Osteoblast (primary cell): ENCODE data around the gene DNAH8. TPM values are rescaled to one million over a fixed set of nuclear protein-coding genes. Genes with fewer than 3 reads are reported as not detected.
A peak's percentile ranks its signal among the peaks of the same experiment; 100 is the strongest.

Experiments used
- DNase-seq: peaks from one replicate; pipeline ENCODE4 v3.0.0; 2011; ENCODE audit warnings: low spot score, mixed read lengths; ENCODE audit not compliant: insufficient read length; ENCODE audit errors: missing footprints
- H2AFZ ChIP-seq: 2 replicates; pipeline ENCODE4 v1.6.0; 2011; ENCODE audit warnings: mild to moderate bottlenecking, low read length
- H3K27ac ChIP-seq: 2 replicates; pipeline ENCODE4 v1.5.1; 2011; ENCODE audit warnings: mild to moderate bottlenecking, low read depth, low read length, moderate library complexity
- H3K27me3 ChIP-seq: 2 replicates; pipeline ENCODE4 v1.6.0; 2012; ENCODE audit warnings: mild to moderate bottlenecking, control low read depth, inconsistent platforms, low read length, moderate library complexity; ENCODE audit not compliant: insufficient read depth
- H3K36me3 ChIP-seq: 2 replicates; pipeline ENCODE4 v1.5.1; 2011; ENCODE audit warnings: mild to moderate bottlenecking, low read length, control low read depth, moderate library complexity; ENCODE audit not compliant: insufficient read depth
- H3K4me1 ChIP-seq: 2 replicates; pipeline ENCODE4 v1.5.1; 2011; ENCODE audit warnings: mild to moderate bottlenecking, low read length, control low read depth, moderate library complexity; ENCODE audit not compliant: insufficient read depth
- H3K4me2 ChIP-seq: 2 replicates; pipeline ENCODE4 v1.6.0; 2011; ENCODE audit warnings: mild to moderate bottlenecking, low read length; ENCODE audit not compliant: insufficient read depth
- H3K4me3 ChIP-seq: fragments of 200-600 bp; sonication (generic); 3 replicates; pipeline ENCODE4 v1.5.1; 2012; ENCODE audit warnings: mild to moderate bottlenecking, low read length, inconsistent platforms; ENCODE audit not compliant: insufficient read depth
- H3K79me2 ChIP-seq: 2 replicates; pipeline ENCODE4 v1.6.0; 2012; ENCODE audit warnings: mild to moderate bottlenecking, low read length, control low read depth, inconsistent platforms; ENCODE audit not compliant: insufficient read depth
- H3K9me3 ChIP-seq: 2 replicates; pipeline ENCODE4 v1.5.1; 2011; ENCODE audit warnings: low read depth, low read length, control low read depth
- H4K20me1 ChIP-seq: 2 replicates; pipeline ENCODE4 v1.6.0; 2012; ENCODE audit warnings: mild to moderate bottlenecking, low read length, control low read depth; ENCODE audit not compliant: insufficient read depth
- CTCF ChIP-seq: IDR thresholded peaks from 2 replicates; pipeline ENCODE4 v1.5.1; 2011; ENCODE audit warnings: mild to moderate bottlenecking, low read depth, low read length, moderate library complexity; ENCODE audit errors: extremely low read depth
- small RNA-seq: library from RNA; depleted of rRNA; stranded (forward); fragments of <200 nt; gene quantifications from one replicate; pipeline ENCODE3, GENCODE V24; 2012
- total RNA-seq: library from RNA; depleted of rRNA; stranded (reverse); fragments of >200 nt; gene quantifications from 2 replicates; pipeline ENCODE4 v1.2.3, GENCODE V29; 2012

DNAH8 gene
- total RNA-seq, 1 donor, result 0.36 TPM

GRCh38 chr6:39078695-39079094 lies 363.6 kb downstream of the DNAH8 start:
- Histone ChIP-seq H3K79me2 (no peaks in the 10 kb centered on the region), H3K27me3 (no peaks in the 10 kb centered on the region), H3K27ac (no peak overlapping the region), H3K36me3 (no peaks in the 10 kb centered on the region), H3K4me3 (no peak overlapping the region), H3K4me2 (no peak overlapping the region), H4K20me1 (no peaks in the 10 kb centered on the region), H2AFZ (no peak overlapping the region), H3K4me1 (no peaks in the 10 kb centered on the region), H3K9me3 (no peaks in the 10 kb centered on the region)
- no peak for DNase-seq
- TF ChIP-seq CTCF, result no peak

- Histone ChIP-seq H3K9me3 (no peaks in the 10 kb centered on the region), H3K79me2 (no peaks in the 10 kb centered on the region), H3K4me3 (no peak overlapping the region), H3K27me3 (no peaks in the 10 kb centered on the region), H2AFZ (no peak overlapping the region), H4K20me1 (no peaks in the 10 kb centered on the region), H3K4me2 (no peak overlapping the region), H3K4me1 (no peaks in the 10 kb centered on the region), H3K36me3 (no peaks in the 10 kb centered on the region), H3K27ac (no peak overlapping the region)
- TF ChIP-seq CTCF, result no peak
- peak; percentile 74 for DNase-seq
These were observed 364.4 kb downstream of the DNAH8 start for GRCh38 chr6:39079197-39080125.

Small RNA genes within 50 kb of the gene (small RNA-seq; reads per million reads assigned to genes)
- not detected for gene AL034345.1
- gene RF00393, result not detected

Other genes with a start within 250 kb of the DNAH8 start
- 22.7 and 25.3 TPM in 2 replicates for gene BTBD9, start 75.4 kb upstream of the DNAH8 start, total RNA-seq
- gene GLO1, start 12.2 kb upstream of the DNAH8 start, total RNA-seq, result 101 and 108 TPM in 2 replicates